ENCODE measurements around the gene MYBPC2.

MYBPC2 gene

GRCh38 chr19:50419022-50419579, 13.6 kb upstream of the MYBPC2 start:
- Histone ChIP-seq H3K9ac (ENCODE audit: low read length) (peak overlapping the region; percentile 83), H3K27me3 (ENCODE audit: low read length) (no peaks in the 10 kb centered on the region), H3K9me3 (ENCODE audit: insufficient read depth, low read length) (no peaks in the 10 kb centered on the region), H3K36me3 (ENCODE audit: low read length) (peaks cover 15% of the 10 kb centered on the region), H4K20me1 (ENCODE audit: low read depth, low read length) (peaks cover 3% of the 10 kb centered on the region; the same call in 1 of the 2 replicates), H3K9me2 (replicated peaks; ENCODE audit: insufficient read depth, low read length) (no peaks in the 10 kb centered on the region), H3K4me2 (ENCODE audit: low read depth, low read length, poor library complexity, severe bottlenecking) (peak overlapping the region; percentile 96), H2AFZ (ENCODE audit: low read depth, low read length, severe bottlenecking) (no peak overlapping the region), H3K4me3 (ENCODE audit: insufficient read depth, low read length, poor library complexity, severe bottlenecking) (peak overlapping the region; percentile 60), H3K79me2 (ENCODE audit: insufficient read depth, low read length) (peaks cover 31% of the 10 kb centered on the region), H3K27ac (ENCODE audit: low read depth, low read length) (peak overlapping the region; percentile 100), H3F3A (ENCODE audit: insufficient read depth) (peaks cover 65% of the 10 kb centered on the region)
- TF ChIP-seq, protein P1, sequence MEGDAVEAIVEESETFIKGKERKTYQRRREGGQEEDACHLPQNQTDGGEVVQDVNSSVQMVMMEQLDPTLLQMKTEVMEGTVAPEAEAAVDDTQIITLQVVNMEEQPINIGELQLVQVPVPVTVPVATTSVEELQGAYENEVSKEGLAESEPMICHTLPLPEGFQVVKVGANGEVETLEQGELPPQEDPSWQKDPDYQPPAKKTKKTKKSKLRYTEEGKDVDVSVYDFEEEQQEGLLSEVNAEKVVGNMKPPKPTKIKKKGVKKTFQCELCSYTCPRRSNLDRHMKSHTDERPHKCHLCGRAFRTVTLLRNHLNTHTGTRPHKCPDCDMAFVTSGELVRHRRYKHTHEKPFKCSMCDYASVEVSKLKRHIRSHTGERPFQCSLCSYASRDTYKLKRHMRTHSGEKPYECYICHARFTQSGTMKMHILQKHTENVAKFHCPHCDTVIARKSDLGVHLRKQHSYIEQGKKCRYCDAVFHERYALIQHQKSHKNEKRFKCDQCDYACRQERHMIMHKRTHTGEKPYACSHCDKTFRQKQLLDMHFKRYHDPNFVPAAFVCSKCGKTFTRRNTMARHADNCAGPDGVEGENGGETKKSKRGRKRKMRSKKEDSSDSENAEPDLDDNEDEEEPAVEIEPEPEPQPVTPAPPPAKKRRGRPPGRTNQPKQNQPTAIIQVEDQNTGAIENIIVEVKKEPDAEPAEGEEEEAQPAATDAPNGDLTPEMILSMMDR (IDR thresholded peaks at IDR 0.05; ENCODE audit: insufficient read depth, low read length, poor library complexity, severe bottlenecking): no peak
- TF ChIP-seq EZH2phosphoT487 (conservative IDR thresholded peaks at IDR 0.05; ENCODE audit: low read length): no peak

DNA sequence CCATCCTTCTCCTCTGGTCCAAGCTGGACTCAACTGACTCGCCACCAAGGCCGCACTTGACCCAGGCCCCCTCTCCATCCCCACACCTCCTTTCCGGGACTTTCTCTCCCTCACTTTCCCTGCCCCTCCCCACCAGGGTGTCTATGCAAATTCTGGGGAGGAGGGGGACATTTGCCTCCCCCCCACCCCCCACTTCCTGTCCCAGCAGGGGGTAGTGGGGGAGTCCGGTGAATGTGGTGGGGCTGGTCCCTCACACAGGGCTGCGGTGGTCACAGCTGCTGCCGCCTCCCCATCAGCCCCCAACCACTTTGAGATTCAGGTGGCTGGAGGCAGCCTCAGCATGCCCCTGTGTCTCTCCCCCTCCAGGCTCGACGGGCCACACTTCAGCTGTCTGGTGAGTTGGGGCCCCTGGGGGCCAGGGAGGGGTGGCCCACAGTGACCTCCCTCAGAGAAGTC, 13.1 kb upstream of the MYBPC2 start:
- no peaks in the 10 kb centered on the region for H3K27me3 ChIP-seq (ENCODE audit: low read length)
- H3K36me3 ChIP-seq (ENCODE audit: low read length): peaks cover 15% of the 10 kb centered on the region
- H3K27ac ChIP-seq (ENCODE audit: low read depth, low read length): peak overlapping the region; percentile 100
- H3K4me2 ChIP-seq (ENCODE audit: low read depth, low read length, poor library complexity, severe bottlenecking): peak overlapping the region; percentile 96
- H3K9me2 ChIP-seq (replicated peaks; ENCODE audit: insufficient read depth, low read length): no peaks in the 10 kb centered on the region
- H3K9me3 ChIP-seq (ENCODE audit: insufficient read depth, low read length): no peaks in the 10 kb centered on the region
- H3K9ac ChIP-seq (ENCODE audit: low read length): peak overlapping the region; percentile 83
- peaks cover 3% of the 10 kb centered on the region; the same call in 1 of the 2 replicates for H4K20me1 ChIP-seq (ENCODE audit: low read depth, low read length)
- peaks cover 60% of the 10 kb centered on the region for H3F3A ChIP-seq (ENCODE audit: insufficient read depth)
- no peak overlapping the region for H2AFZ ChIP-seq (ENCODE audit: low read depth, low read length, severe bottlenecking)
- no peak for TF ChIP-seq EZH2phosphoT487 (conservative IDR thresholded peaks at IDR 0.05; ENCODE audit: low read length)
- TF ChIP-seq, protein P1 (IDR thresholded peaks at IDR 0.05; ENCODE audit: insufficient read depth, low read length, poor library complexity, severe bottlenecking): no peak
- peaks cover 31% of the 10 kb centered on the region for H3K79me2 ChIP-seq (ENCODE audit: insufficient read depth, low read length)
- peak overlapping the region; percentile 60 for H3K4me3 ChIP-seq (ENCODE audit: insufficient read depth, low read length, poor library complexity, severe bottlenecking)

DNA sequence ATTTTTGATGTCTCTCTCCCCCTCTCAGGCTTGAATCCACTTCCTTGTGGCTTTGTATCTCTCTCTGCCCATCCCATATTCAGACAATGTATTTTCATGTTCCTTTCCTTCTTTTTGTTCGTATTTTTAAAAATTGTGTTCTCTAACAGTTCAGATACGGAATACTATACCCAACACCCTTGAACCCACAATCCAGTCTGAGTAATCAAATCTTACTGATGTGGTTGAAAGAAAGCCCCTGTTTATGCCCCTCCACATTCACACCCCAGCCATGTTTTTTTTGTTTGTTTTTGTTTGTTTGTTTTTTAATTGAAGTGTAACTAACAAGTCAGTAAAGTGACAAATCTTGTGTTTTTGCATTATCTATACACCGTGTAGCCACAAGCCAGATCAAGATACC, 12.6 kb upstream of the MYBPC2 start:
- Histone ChIP-seq H3K4me3 (ENCODE audit: insufficient read depth, low read length, poor library complexity, severe bottlenecking) (peak overlapping the region; percentile 60), H3K27me3 (ENCODE audit: low read length) (no peaks in the 10 kb centered on the region), H3K79me2 (ENCODE audit: insufficient read depth, low read length) (peaks cover 31% of the 10 kb centered on the region), H3F3A (ENCODE audit: insufficient read depth) (peaks cover 55% of the 10 kb centered on the region), H3K9me3 (ENCODE audit: insufficient read depth, low read length) (no peaks in the 10 kb centered on the region), H3K27ac (ENCODE audit: low read depth, low read length) (peak overlapping the region; percentile 100), H3K36me3 (ENCODE audit: low read length) (peaks cover 15% of the 10 kb centered on the region), H3K4me2 (ENCODE audit: low read depth, low read length, poor library complexity, severe bottlenecking) (peak overlapping the region; percentile 96), H3K9ac (ENCODE audit: low read length) (peak overlapping the region; percentile 83), H4K20me1 (ENCODE audit: low read depth, low read length) (peaks cover 3% of the 10 kb centered on the region; the same call in 1 of the 2 replicates), H2AFZ (ENCODE audit: low read depth, low read length, severe bottlenecking) (no peak overlapping the region), H3K9me2 (replicated peaks; ENCODE audit: insufficient read depth, low read length) (no peaks in the 10 kb centered on the region)
- TF ChIP-seq EZH2phosphoT487 (conservative IDR thresholded peaks at IDR 0.05; ENCODE audit: low read length): no peak
- TF ChIP-seq, protein P1 (IDR thresholded peaks at IDR 0.05; ENCODE audit: insufficient read depth, low read length, poor library complexity, severe bottlenecking): no peak
